Neutrophil (primary cell): ENCODE data around the gene OR4A15.

Experiments
- H3K27ac ChIP-seq: fragments of 200-600 bp; sonication (generic); 2 replicates; pipeline ENCODE4 v1.5.1; 2016; ENCODE audit warnings: mild to moderate bottlenecking, moderate library complexity
- H3K27me3 ChIP-seq: fragments of 200-600 bp; sonication (generic); 2 replicates; pipeline ENCODE4 v1.6.0; 2016; ENCODE audit warnings: mild to moderate bottlenecking
- H3K36me3 ChIP-seq: fragments of 200-600 bp; sonication (generic); 2 replicates; pipeline ENCODE4 v1.5.1; 2017
- H3K4me1 ChIP-seq, 2 experiments: fragments of 200-600 bp in 1 of 2; sonication (generic) in 1 of 2; 1 replicate in 1 of 2; 2 replicates in 1 of 2; pipeline versions ENCODE4 v1.5.1 to v1.6.1; 2013 to 2016; ENCODE audit warnings: low read depth in 1 of 2, low read length in 1 of 2, mild to moderate bottlenecking in 1 of 2, moderate library complexity in 1 of 2; ENCODE audit not compliant: control insufficient read depth in 1 of 2, insufficient read depth in 1 of 2
- H3K4me3 ChIP-seq, 2 experiments: fragments of 200-600 bp in 1 of 2; sonication (generic) in 1 of 2; 1 replicate in 1 of 2; 2 replicates in 1 of 2; pipeline ENCODE4 v1.5.1; 2013 to 2016; ENCODE audit warnings: low read depth in 1 of 2, low read length in 1 of 2, mild to moderate bottlenecking in 1 of 2, moderate library complexity in 1 of 2
- H3K9me3 ChIP-seq: fragments of 200-600 bp; sonication (generic); 2 replicates; pipeline ENCODE4 v1.5.1; 2016
- CTCF ChIP-seq: fragments of 200-600 bp; sonication (generic); IDR thresholded peaks from 2 replicates; pipeline ENCODE4 v1.5.1; 2016; ENCODE audit warnings: antibody characterized with exemption

Gene OR4A15

GRCh38 chr11:55367674-55368073, at the start of gene OR4A15:
Gene OR4A15, plus strand, starts transcription at chr11:55367974. Its CDS starts 0 bp downstream, at chr11:55367974.
- H3K27me3 ChIP-seq: no peaks in the 10 kb centered on the region
- TF ChIP-seq CTCF: no peak

GRCh38 chr11:55324500-55324899, 43.3 kb upstream of the OR4A15 start:
- no peak for TF ChIP-seq CTCF
- no peaks in the 10 kb centered on the region for H3K4me1 ChIP-seq
- no peaks in the 10 kb centered on the region for H3K9me3 ChIP-seq
- no peaks in the 10 kb centered on the region for H3K27me3 ChIP-seq
- H3K36me3 ChIP-seq: no peaks in the 10 kb centered on the region
- no peak overlapping the region for H3K4me3 ChIP-seq
- H3K27ac ChIP-seq: no peak overlapping the region

More at GRCh38 chr11:55367674-55368073, at the start of gene OR4A15:
- Histone ChIP-seq H3K4me1 (no peaks in the 10 kb centered on the region), H3K27ac (no peak within 1 kb of the TSS), H3K36me3 (no peaks in the 10 kb centered on the region), H3K4me3 (no peak within 1 kb of the TSS), H3K9me3 (no peaks in the 10 kb centered on the region)

GRCh38 chr11:55342901-55343300, 24.9 kb upstream of the OR4A15 start, which contains the start of gene OR4A16:
Gene OR4A16, plus strand, starts transcription at chr11:55343201. Its CDS starts 0 bp downstream, at chr11:55343201.
- no peaks in the 10 kb centered on the region for H3K27me3 ChIP-seq
- no peak within 1 kb of the TSS for H3K27ac ChIP-seq
- no peaks in the 10 kb centered on the region for H3K36me3 ChIP-seq
- TF ChIP-seq CTCF: no peak
- no peak within 1 kb of the TSS for H3K4me3 ChIP-seq
- no peaks in the 10 kb centered on the region for H3K9me3 ChIP-seq
- no peaks in the 10 kb centered on the region for H3K4me1 ChIP-seq

GRCh38 chr11:55345306-55345705, 22.5 kb upstream of the OR4A15 start:
- H3K27ac ChIP-seq: no peak overlapping the region
- H3K27me3 ChIP-seq: no peaks in the 10 kb centered on the region
- H3K4me1 ChIP-seq: no peaks in the 10 kb centered on the region
- H3K36me3 ChIP-seq: no peaks in the 10 kb centered on the region
- no peak overlapping the region for H3K4me3 ChIP-seq
- TF ChIP-seq CTCF: no peak
- H3K9me3 ChIP-seq: no peaks in the 10 kb centered on the region

GRCh38 chr11:55349032-55349431, 18.7 kb upstream of the OR4A15 start:
- Histone ChIP-seq H3K9me3 (no peaks in the 10 kb centered on the region), H3K27ac (no peak overlapping the region), H3K4me3 (no peak overlapping the region), H3K36me3 (no peaks in the 10 kb centered on the region), H3K27me3 (no peaks in the 10 kb centered on the region), H3K4me1 (no peaks in the 10 kb centered on the region)
- TF ChIP-seq CTCF: no peak
